C4-2B (cell line): ENCODE measurements around the gene NFIC.

Experiments used
- CTCF ChIP-seq: fragments of 450-650 bp; conservative IDR thresholded peaks from 2 replicates; pipeline ENCODE4 v1.5.1; 2017; ENCODE audit warnings: mild to moderate bottlenecking
- ZFX ChIP-seq: fragments of 450-650 bp; IDR thresholded peaks from 2 replicates; pipeline ENCODE4 v1.6.1; 2017

- no peak for TF ChIP-seq CTCF
- no peak for TF ChIP-seq ZFX
These were observed 37.6 kb upstream of the NFIC start for GRCh38 chr19:3328743-3329142.
